NCI-H2171 (cell line): ENCODE measurements around the gene SMIM5.
"Not testable (repeated sequence)": the region's sequence is repeated elsewhere in the genome, so short reads cannot be mapped to it uniquely, and the experiment has no call there.

Experiments used
- DNase-seq: peaks from one replicate; lab custom pipeline; 2025; lab: John Stamatoyannopoulos, UW

SMIM5 gene

GRCh38 chr17:75632863-75633485, at the start of gene SMIM5:
TSS of gene SMIM5 (plus strand) at chr17:75633434. CDS start at chr17:75640202, 6,768 bp downstream.
- peak; percentile 53 for DNase-seq

- no peak for DNase-seq
Observed at GRCh38 chr17:75584849-75585175, 48.4 kb upstream of the SMIM5 start.

- DNase-seq = peak; percentile 25
Observed at GRCh38 chr17:75587675-75588595, 45.3 kb upstream of the SMIM5 start, which contains the start of gene MYO15B. TSS of gene MYO15B (plus strand) at chr17:75587800. CDS start at chr17:75588058, 258 bp downstream.

GRCh38 chr17:75588596-75589011, 44.6 kb upstream of the SMIM5 start:
- DNase-seq = no peak

- DNase-seq = peak; percentile 98
Observed at GRCh38 chr17:75589012-75589918, 44.0 kb upstream of the SMIM5 start.

GRCh38 chr17:75589919-75590303, 43.3 kb upstream of the SMIM5 start:
- DNase-seq = no peak

GRCh38 chr17:75590314-75590761, 42.9 kb upstream of the SMIM5 start:
- no peak for DNase-seq

- DNase-seq = no peak
Observed at GRCh38 chr17:75590849-75591721, 42.1 kb upstream of the SMIM5 start.

GRCh38 chr17:75591722-75592302, 41.4 kb upstream of the SMIM5 start:
- no peak for DNase-seq

- DNase-seq = no peak
Observed at GRCh38 chr17:75592348-75593020, 40.8 kb upstream of the SMIM5 start.

GRCh38 chr17:75593430-75593829, 39.8 kb upstream of the SMIM5 start:
- DNase-seq = not testable (repeated sequence)

GRCh38 chr17:75594499-75595283, 38.5 kb upstream of the SMIM5 start:
- DNase-seq = no peak

- DNase-seq = no peak
Observed at GRCh38 chr17:75595284-75595919, 37.8 kb upstream of the SMIM5 start.

- DNase-seq = no peak
Observed at GRCh38 chr17:75595920-75596313, 37.3 kb upstream of the SMIM5 start.

- DNase-seq = no peak
Observed at GRCh38 chr17:75596320-75597087, 36.7 kb upstream of the SMIM5 start.

- DNase-seq = no peak
Observed at GRCh38 chr17:75601057-75601987, 31.9 kb upstream of the SMIM5 start.

- DNase-seq = no peak
Observed at GRCh38 chr17:75602644-75603043, 30.6 kb upstream of the SMIM5 start.
